ACC112 (cell line): ENCODE data around the gene SPAG6.

Source experiments
- H2AFZ ChIP-seq: fragments of 200-600 bp; sonication (generic); one replicate; pipeline ENCODE4 v1.6.0; 2017; ENCODE audit warnings: antibody characterized with exemption, low read length; ENCODE audit not compliant: unreplicated experiment
- H3K27ac ChIP-seq: fragments of 200-600 bp; sonication (generic); 2 replicates; pipeline ENCODE4 v1.5.1; 2014; ENCODE audit warnings: low read depth, mild to moderate bottlenecking, antibody characterized with exemption, low read length, moderate library complexity
- H3K27me3 ChIP-seq: fragments of 200-600 bp; sonication (generic); 2 replicates; pipeline ENCODE4 v1.6.1; 2014; ENCODE audit warnings: mild to moderate bottlenecking, antibody characterized with exemption, low read length, moderate library complexity, mixed read lengths; ENCODE audit not compliant: insufficient read depth
- H3K36me3 ChIP-seq: fragments of 200-600 bp; sonication (generic); 2 replicates; pipeline ENCODE4 v1.6.1; 2016; ENCODE audit warnings: mild to moderate bottlenecking, antibody characterized with exemption, low read length, moderate library complexity, mixed read lengths; ENCODE audit not compliant: insufficient read depth
- H3K4me1 ChIP-seq: fragments of 200-600 bp; sonication (generic); one replicate; pipeline ENCODE4 v1.6.1; 2016; ENCODE audit warnings: low read length, mixed read lengths; ENCODE audit not compliant: insufficient read depth, unreplicated experiment, control insufficient read depth
- H3K4me3 ChIP-seq: fragments of 200-600 bp; sonication (generic); 2 replicates; pipeline ENCODE4 v1.5.1; 2014; ENCODE audit warnings: mild to moderate bottlenecking, low read depth, low read length
- H3K79me2 ChIP-seq: fragments of 200-600 bp; sonication (generic); one replicate; pipeline ENCODE4 v1.6.0; 2016; ENCODE audit warnings: low read length; ENCODE audit not compliant: control insufficient read depth, unreplicated experiment, insufficient read depth

The SPAG6 gene

DNA sequence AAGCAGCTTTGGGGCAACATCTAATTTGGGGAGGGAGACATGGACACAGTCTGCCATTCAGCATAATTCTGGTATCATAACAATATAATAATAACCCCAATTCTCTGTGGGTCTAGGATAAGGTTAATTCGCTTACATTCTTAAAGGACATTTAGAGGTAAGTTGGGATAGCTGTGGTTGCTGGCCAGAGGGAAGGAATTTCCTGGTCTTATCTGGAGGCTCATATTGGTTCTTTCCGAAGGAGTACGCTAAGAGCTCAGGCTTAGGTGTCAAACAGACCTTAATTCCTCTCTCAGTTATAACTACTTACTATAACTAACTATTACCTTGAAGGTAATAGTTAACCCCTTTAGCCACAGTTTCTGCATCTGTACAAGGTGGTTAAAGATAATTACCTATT, 68.8 kb downstream of the SPAG6 start:
- Histone ChIP-seq H3K4me3 (no peak overlapping the region), H3K79me2 (no peaks in the 10 kb centered on the region), H3K27me3 (no peaks in the 10 kb centered on the region), H3K4me1 (peaks cover 3% of the 10 kb centered on the region), H2AFZ (no peak overlapping the region), H3K27ac (no peak overlapping the region), H3K36me3 (no peaks in the 10 kb centered on the region)

GRCh38 chr10:22415072-22415471, 69.8 kb downstream of the SPAG6 start:
- no peaks in the 10 kb centered on the region for H3K79me2 ChIP-seq
- H3K27ac ChIP-seq = no peak overlapping the region
- H3K4me1 ChIP-seq = peaks cover 3% of the 10 kb centered on the region
- H3K27me3 ChIP-seq = no peaks in the 10 kb centered on the region
- no peak overlapping the region for H2AFZ ChIP-seq
- no peaks in the 10 kb centered on the region for H3K36me3 ChIP-seq
- H3K4me3 ChIP-seq = no peak overlapping the region

DNA sequence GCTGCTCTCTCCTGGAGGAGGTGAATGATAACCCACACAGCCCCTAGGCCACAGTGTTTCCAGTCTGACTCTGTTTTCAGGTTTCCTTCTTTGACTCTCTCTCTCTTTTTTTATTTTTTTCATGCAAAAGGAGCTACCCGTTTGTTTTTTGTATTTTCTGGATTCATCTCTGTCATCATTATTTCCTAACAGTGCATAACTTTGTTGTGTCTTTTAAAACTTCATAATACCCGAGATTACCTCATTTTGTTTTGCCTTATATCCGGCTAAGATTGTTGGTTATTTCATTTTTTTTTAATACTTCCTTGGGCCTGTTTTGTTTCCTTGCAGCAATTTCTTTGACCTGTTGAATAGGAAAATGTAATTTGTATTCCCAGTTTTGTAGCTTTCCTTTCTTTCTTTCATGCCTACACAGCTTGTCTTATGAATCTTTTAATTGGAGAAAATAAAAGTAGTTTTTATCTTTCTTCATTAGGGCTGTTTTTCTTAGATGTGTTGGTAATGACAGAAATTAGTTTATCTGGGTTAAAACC, 72.5 kb downstream of the SPAG6 start:
- Histone ChIP-seq H3K79me2 (no peaks in the 10 kb centered on the region), H3K4me3 (no peak overlapping the region), H3K27ac (no peak overlapping the region), H3K27me3 (no peaks in the 10 kb centered on the region), H3K4me1 (peaks cover 3% of the 10 kb centered on the region), H3K36me3 (no peaks in the 10 kb centered on the region), H2AFZ (no peak overlapping the region)

- H3K27me3 ChIP-seq = no peaks in the 10 kb centered on the region
- no peak overlapping the region for H2AFZ ChIP-seq
Measured at GRCh38 chr10:22420787-22421517, 75.7 kb downstream of the SPAG6 start.

GRCh38 chr10:22426653-22427052, 81.4 kb downstream of the SPAG6 start:
- no peak overlapping the region for H2AFZ ChIP-seq
- peaks cover 39% of the 10 kb centered on the region for H3K4me1 ChIP-seq
- H3K36me3 ChIP-seq = no peaks in the 10 kb centered on the region
- no peaks in the 10 kb centered on the region for H3K27me3 ChIP-seq
- no peaks in the 10 kb centered on the region for H3K79me2 ChIP-seq
- no peak overlapping the region for H3K4me3 ChIP-seq
- H3K27ac ChIP-seq = no peak overlapping the region

More at GRCh38 chr10:22420787-22421517, 75.7 kb downstream of the SPAG6 start:
- Histone ChIP-seq H3K79me2 (no peaks in the 10 kb centered on the region), H3K36me3 (no peaks in the 10 kb centered on the region), H3K4me1 (peaks cover 3% of the 10 kb centered on the region), H3K4me3 (no peak overlapping the region), H3K27ac (no peak overlapping the region)

DNA sequence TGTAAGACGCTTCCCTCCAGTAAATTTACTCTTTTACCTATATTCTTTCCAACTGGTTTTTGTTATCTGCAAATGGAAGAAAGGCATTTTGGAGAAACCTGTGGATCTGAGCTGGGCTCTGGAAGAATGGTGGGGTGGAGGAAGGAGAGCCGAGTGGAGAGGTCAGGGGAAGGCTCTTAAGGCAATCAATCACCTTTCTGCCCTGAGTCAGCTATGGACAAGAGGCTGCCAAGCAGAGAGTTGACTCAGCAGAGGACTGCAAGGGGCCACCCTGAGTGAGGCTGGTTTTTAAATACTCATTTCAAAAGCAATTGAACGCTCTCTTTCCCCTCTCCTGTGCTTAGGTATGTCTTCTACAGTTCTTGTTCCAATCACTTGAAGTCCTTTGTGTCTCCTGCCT, 81.8 kb downstream of the SPAG6 start:
- Histone ChIP-seq H2AFZ (no peak overlapping the region), H3K27ac (peak overlapping the region; percentile 49)

GRCh38 chr10:22427890-22428571, 82.7 kb downstream of the SPAG6 start:
- no peaks in the 10 kb centered on the region for H3K79me2 ChIP-seq
- H2AFZ ChIP-seq = no peak overlapping the region
- peak overlapping the region; percentile 51; the same call in 1 of the 2 replicates for H3K4me3 ChIP-seq
- no peaks in the 10 kb centered on the region for H3K27me3 ChIP-seq
- no peaks in the 10 kb centered on the region for H3K36me3 ChIP-seq
- peak overlapping the region; percentile 49 for H3K27ac ChIP-seq
- peaks cover 39% of the 10 kb centered on the region for H3K4me1 ChIP-seq

More for the DNA sequence above, 81.8 kb downstream of the SPAG6 start:
- H3K4me3 ChIP-seq = peak overlapping the region; percentile 51; the same call in 1 of the 2 replicates
- H3K36me3 ChIP-seq = no peaks in the 10 kb centered on the region
- H3K27me3 ChIP-seq = no peaks in the 10 kb centered on the region
- H3K4me1 ChIP-seq = peaks cover 39% of the 10 kb centered on the region
- no peaks in the 10 kb centered on the region for H3K79me2 ChIP-seq

GRCh38 chr10:22429146-22429545, 83.8 kb downstream of the SPAG6 start:
- H2AFZ ChIP-seq = peak overlapping the region; percentile 32
- H3K4me3 ChIP-seq = no peak overlapping the region
- no peak overlapping the region for H3K27ac ChIP-seq
- no peaks in the 10 kb centered on the region for H3K27me3 ChIP-seq
- no peaks in the 10 kb centered on the region for H3K79me2 ChIP-seq
- H3K36me3 ChIP-seq = no peaks in the 10 kb centered on the region
- peaks cover 40% of the 10 kb centered on the region for H3K4me1 ChIP-seq

- H3K27ac ChIP-seq = no peak overlapping the region
- H3K79me2 ChIP-seq = no peaks in the 10 kb centered on the region
- H3K4me1 ChIP-seq = peaks cover 48% of the 10 kb centered on the region
- no peak overlapping the region for H3K4me3 ChIP-seq
- H3K27me3 ChIP-seq = no peaks in the 10 kb centered on the region
- H2AFZ ChIP-seq = no peak overlapping the region
- H3K36me3 ChIP-seq = no peaks in the 10 kb centered on the region
Measured at GRCh38 chr10:22429981-22430421, 84.7 kb downstream of the SPAG6 start.

GRCh38 chr10:22433875-22434274, 88.6 kb downstream of the SPAG6 start:
- no peaks in the 10 kb centered on the region for H3K36me3 ChIP-seq
- H3K27me3 ChIP-seq = no peaks in the 10 kb centered on the region
- peak overlapping the region; percentile 22; the same call in 1 of the 2 replicates for H3K4me3 ChIP-seq
- H2AFZ ChIP-seq = no peak overlapping the region
- peak overlapping the region; percentile 83 for H3K27ac ChIP-seq
- peaks cover 45% of the 10 kb centered on the region for H3K4me1 ChIP-seq
- H3K79me2 ChIP-seq = peaks cover 14% of the 10 kb centered on the region
